Thyroid gland (tissue), 4 donors: ENCODE data around the gene PLA2G6.

ENCODE experiments used
- POLR2A ChIP-seq, 2 donors: fragments of 450-650 bp; IDR thresholded peaks; one replicate each; pipeline ENCODE4 v1.6.1; 2017; ENCODE audit warnings: antibody characterized with exemption in 2 of 2, mild to moderate bottlenecking in 2 of 2, moderate library complexity in 1 of 2
- TF ChIP-seq, protein P1 (sequence below), 6 experiments: fragments of 200-600 bp in 3 of 6; fragments of 450-650 bp in 3 of 6; sonication (generic) in 3 of 6; IDR thresholded peaks; one replicate each; pipeline ENCODE4 v1.5.1; 2016 to 2019; ENCODE audit warnings: antibody characterized with exemption in 6 of 6, mild to moderate bottlenecking in 2 of 6, inconsistent platforms in 1 of 6, moderate library complexity in 1 of 6

DNA sequence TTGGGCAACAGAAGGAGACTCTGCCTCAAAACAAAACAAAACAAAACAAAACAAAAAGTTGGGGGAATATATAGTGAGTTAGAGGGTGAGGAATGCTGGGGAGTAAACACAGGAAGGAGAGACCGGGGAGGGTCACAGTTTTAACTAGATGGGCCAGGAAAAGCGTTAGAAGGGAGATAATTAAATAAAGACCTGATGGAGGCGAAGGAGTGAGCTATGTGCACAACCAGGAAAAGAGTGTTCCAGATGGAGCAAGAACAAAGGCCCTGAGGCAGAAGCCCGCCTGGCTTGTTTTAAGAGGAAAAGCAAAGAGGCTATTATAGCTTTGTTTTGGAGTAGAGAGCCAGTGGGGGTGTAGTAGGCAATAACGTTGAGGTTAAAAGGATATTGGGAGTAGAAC is 4.8 kb upstream of the PLA2G6 start:
- TF ChIP-seq, protein P1, sequence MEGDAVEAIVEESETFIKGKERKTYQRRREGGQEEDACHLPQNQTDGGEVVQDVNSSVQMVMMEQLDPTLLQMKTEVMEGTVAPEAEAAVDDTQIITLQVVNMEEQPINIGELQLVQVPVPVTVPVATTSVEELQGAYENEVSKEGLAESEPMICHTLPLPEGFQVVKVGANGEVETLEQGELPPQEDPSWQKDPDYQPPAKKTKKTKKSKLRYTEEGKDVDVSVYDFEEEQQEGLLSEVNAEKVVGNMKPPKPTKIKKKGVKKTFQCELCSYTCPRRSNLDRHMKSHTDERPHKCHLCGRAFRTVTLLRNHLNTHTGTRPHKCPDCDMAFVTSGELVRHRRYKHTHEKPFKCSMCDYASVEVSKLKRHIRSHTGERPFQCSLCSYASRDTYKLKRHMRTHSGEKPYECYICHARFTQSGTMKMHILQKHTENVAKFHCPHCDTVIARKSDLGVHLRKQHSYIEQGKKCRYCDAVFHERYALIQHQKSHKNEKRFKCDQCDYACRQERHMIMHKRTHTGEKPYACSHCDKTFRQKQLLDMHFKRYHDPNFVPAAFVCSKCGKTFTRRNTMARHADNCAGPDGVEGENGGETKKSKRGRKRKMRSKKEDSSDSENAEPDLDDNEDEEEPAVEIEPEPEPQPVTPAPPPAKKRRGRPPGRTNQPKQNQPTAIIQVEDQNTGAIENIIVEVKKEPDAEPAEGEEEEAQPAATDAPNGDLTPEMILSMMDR (IDR thresholded peaks at IDR 0.05): no peak
- no peak for TF ChIP-seq POLR2A (IDR thresholded peaks at IDR 0.05)
